ENCODE measurements around the gene CYP1B1. TPM values are rescaled to one million over a fixed set of nuclear protein-coding genes. Genes with fewer than 3 reads are reported as not detected.

The CYP1B1 gene
- total and polyA plus RNA-seq, 8 donors: 7.5 to 141 (median 23.6) TPM

GRCh38 chr2:38121481-38121880 lies 45.5 kb upstream of the CYP1B1 start:
- Histone ChIP-seq H3K4me1 (no peaks in the 10 kb centered on the region), H3K36me3 (no peaks in the 10 kb centered on the region), H3K9me3 (peaks cover 0 to 5% (median 0%) of the 10 kb centered on the region in 4 donors), H3K27ac (no peak overlapping the region), H3K4me3 (no peak overlapping the region), H3K27me3 (no peaks in the 10 kb centered on the region)
- WGBS, 5 donors: 76 to 88% (median 80%) methylated on average over 2 of the region's 2 CpGs
- TF ChIP-seq EP300 (IDR thresholded peaks at IDR 0.05) (no peak), POLR2AphosphoS5 (IDR thresholded peaks at IDR 0.05) (no peak)
- TF ChIP-seq, protein P1, sequence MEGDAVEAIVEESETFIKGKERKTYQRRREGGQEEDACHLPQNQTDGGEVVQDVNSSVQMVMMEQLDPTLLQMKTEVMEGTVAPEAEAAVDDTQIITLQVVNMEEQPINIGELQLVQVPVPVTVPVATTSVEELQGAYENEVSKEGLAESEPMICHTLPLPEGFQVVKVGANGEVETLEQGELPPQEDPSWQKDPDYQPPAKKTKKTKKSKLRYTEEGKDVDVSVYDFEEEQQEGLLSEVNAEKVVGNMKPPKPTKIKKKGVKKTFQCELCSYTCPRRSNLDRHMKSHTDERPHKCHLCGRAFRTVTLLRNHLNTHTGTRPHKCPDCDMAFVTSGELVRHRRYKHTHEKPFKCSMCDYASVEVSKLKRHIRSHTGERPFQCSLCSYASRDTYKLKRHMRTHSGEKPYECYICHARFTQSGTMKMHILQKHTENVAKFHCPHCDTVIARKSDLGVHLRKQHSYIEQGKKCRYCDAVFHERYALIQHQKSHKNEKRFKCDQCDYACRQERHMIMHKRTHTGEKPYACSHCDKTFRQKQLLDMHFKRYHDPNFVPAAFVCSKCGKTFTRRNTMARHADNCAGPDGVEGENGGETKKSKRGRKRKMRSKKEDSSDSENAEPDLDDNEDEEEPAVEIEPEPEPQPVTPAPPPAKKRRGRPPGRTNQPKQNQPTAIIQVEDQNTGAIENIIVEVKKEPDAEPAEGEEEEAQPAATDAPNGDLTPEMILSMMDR (IDR thresholded peaks at IDR 0.05): no peak
- intact Hi-C loops (cut with DNase I; ENCODE audit: low total_unique reads): no loop called here
- no peak for DNase-seq

GRCh38 chr2:38120829-38121228 lies 44.9 kb upstream of the CYP1B1 start:
- H3K9me3 ChIP-seq: no peaks in the 10 kb centered on the region
- no peak overlapping the region for H3K27ac ChIP-seq
- intact Hi-C loops (cut with DNase I; ENCODE audit: low total_unique reads): no loop called here
- 55 to 81% (median 57%) methylated on average over 5 of the region's 5 CpGs for WGBS, 5 donors
- no peak overlapping the region for H3K4me3 ChIP-seq
- H3K27me3 ChIP-seq: no peaks in the 10 kb centered on the region
- TF ChIP-seq POLR2AphosphoS5 (IDR thresholded peaks at IDR 0.05) (no peak), POLR2A (IDR thresholded peaks at IDR 0.05) (no peak), EP300 (IDR thresholded peaks at IDR 0.05) (no peak)
- TF ChIP-seq, protein P1 (IDR thresholded peaks at IDR 0.05): no peak
- no peak for DNase-seq
- no peaks in the 10 kb centered on the region for H3K36me3 ChIP-seq
- peaks cover 0 to 1% (median 0%) of the 10 kb centered on the region in 4 donors for H3K4me1 ChIP-seq

DNA sequence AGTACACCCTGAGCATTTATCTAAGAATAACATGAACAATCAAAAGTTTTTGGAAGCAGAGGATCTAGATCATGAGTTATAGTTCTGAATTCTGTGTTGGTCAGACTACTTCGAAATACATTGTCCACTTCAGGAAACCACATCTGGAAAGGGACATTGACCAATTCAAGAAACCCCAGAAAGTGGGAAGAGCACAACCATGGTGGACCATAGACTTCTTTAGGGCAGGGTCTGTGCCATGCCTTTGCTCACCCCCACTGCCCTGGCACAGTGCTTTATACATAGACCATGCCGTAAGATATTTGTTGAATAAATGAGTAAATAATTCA lies 44.3 kb upstream of the CYP1B1 start:
- no peak for DNase-seq
- Histone ChIP-seq H3K27ac (no peak overlapping the region), H3K27me3 (no peaks in the 10 kb centered on the region), H3K4me1 (peaks cover 0 to 7% (median 1%) of the 10 kb centered on the region in 4 donors), H3K9me3 (no peaks in the 10 kb centered on the region), H3K4me3 (no peak overlapping the region), H3K36me3 (no peaks in the 10 kb centered on the region)
- TF ChIP-seq EP300 (IDR thresholded peaks at IDR 0.05) (no peak), POLR2A (IDR thresholded peaks at IDR 0.05) (no peak), POLR2AphosphoS5 (IDR thresholded peaks at IDR 0.05) (no peak)
- TF ChIP-seq, protein P1 (IDR thresholded peaks at IDR 0.05): no peak
- intact Hi-C loops (cut with DNase I; ENCODE audit: low total_unique reads): no loop called here
- WGBS, 5 donors: 62 to 81% (median 79%) methylated on average over 2 of the region's 2 CpGs

GRCh38 chr2:38116762-38117161 lies 40.8 kb upstream of the CYP1B1 start:
- H3K36me3 ChIP-seq: no peaks in the 10 kb centered on the region
- WGBS, 5 donors: 85 to 89% (median 87%) methylated on average over 3 of the region's 3 CpGs
- DNase-seq: no peak
- intact Hi-C loops (cut with DNase I; ENCODE audit: low total_unique reads): no loop called here
- H3K4me3 ChIP-seq: no peak overlapping the region
- H3K9me3 ChIP-seq: no peaks in the 10 kb centered on the region
- H3K27me3 ChIP-seq: no peaks in the 10 kb centered on the region
- TF ChIP-seq EP300 (IDR thresholded peaks at IDR 0.05): no peak
- TF ChIP-seq POLR2AphosphoS5 (IDR thresholded peaks at IDR 0.05): no peak
- TF ChIP-seq, protein P1 (IDR thresholded peaks at IDR 0.05): no peak
- TF ChIP-seq POLR2A (IDR thresholded peaks at IDR 0.05): no peak
- peaks cover 0 to 30% (median 5%) of the 10 kb centered on the region in 4 donors for H3K4me1 ChIP-seq
- H3K27ac ChIP-seq: no peak overlapping the region

Measured in stomach (tissue), 9 donors.